NB4 (cell line): Measurements from ENCODE around the gene KIFAP3.

ENCODE experiments used
- DNase-seq: peaks from one replicate; pipeline ENCODE4 v3.0.0; 2010; ENCODE audit warnings: low read depth
- H3K4me3 ChIP-seq: one replicate; pipeline ENCODE4 v1.5.1; 2011; ENCODE audit warnings: mild to moderate bottlenecking, low read depth, low read length, moderate library complexity
- CTCF ChIP-seq: IDR thresholded peaks from one replicate; pipeline ENCODE4 v1.5.1; 2012; ENCODE audit warnings: low read depth, low read length
- MYC ChIP-seq: IDR thresholded peaks from 2 replicates; pipeline ENCODE4 v1.6.1; 2011; ENCODE audit warnings: low read depth, low read length
- POLR2A ChIP-seq: IDR thresholded peaks from 2 replicates; pipeline ENCODE4 v1.6.1; 2011; ENCODE audit warnings: mild to moderate bottlenecking; ENCODE audit not compliant: insufficient read length; ENCODE audit errors: extremely low read depth
- TF ChIP-seq, protein P1 (sequence below): IDR thresholded peaks from 2 replicates; pipeline ENCODE4 v1.6.1; 2011; ENCODE audit warnings: low read depth, low read length

The KIFAP3 gene

GRCh38 chr1:169941982-169942830 is 132.3 kb downstream of the KIFAP3 start:
- TF ChIP-seq POLR2A (no peak), CTCF (no peak), MYC (no peak)
- TF ChIP-seq, protein P1, sequence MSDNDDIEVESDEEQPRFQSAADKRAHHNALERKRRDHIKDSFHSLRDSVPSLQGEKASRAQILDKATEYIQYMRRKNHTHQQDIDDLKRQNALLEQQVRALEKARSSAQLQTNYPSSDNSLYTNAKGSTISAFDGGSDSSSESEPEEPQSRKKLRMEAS, result no peak
- no peak for DNase-seq
- no peak overlapping the region for H3K4me3 ChIP-seq

DNA sequence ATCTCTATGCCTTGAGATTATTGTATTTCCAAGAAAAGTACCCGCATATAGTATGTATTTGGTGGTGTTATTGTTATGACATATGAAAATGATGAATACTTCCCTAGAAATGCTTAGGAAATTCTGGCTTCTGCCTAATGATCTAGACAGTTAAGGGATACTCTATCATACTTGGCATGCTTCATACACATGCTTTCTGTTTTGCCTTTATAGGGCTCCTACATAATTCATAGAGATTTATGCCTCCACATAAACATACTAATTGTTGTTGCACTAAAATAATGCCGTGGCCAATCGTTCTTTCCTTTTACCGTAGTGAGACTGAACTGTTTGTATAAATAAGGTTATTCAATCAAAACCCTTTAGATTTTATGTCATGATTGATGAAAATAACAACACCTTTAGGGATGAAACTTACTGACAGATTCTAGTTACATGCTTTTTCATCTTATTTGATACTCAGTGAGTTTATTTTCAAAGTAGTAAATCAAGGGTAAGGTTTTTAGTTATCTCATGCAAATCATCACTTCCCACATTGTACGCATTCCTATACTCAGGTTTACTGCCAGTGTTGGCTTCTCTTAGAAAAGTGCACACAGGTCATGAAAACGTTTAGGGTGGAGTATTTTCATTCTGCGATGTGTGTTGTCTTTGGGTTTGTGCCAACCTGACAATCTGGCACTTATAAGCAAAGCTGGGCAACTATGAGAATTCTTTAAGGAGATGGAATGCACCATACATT is 140.3 kb downstream of the KIFAP3 start:
- TF ChIP-seq, protein P1, result no peak
- TF ChIP-seq MYC, result no peak
- no peak overlapping the region for H3K4me3 ChIP-seq
- no peak for DNase-seq

DNA sequence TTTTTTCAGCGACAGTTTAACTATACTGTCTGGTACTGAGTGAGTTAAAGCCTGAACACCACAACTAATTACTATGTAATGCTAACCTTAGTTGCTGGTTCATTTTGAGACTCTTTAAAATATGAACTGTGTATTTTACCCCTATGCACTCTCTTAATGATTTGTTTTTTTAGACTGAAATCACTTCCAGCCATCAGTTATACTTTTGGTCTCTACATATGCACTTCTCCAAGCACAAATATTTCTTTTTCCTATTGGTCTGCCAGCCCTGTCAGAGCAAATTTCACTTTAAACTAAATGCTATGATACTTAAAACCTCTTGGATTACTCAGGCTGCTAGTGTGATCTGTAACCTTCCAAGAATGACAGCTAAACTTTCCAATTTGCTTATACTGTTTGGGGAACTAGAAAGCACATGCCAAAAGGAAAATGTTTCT is 142.7 kb downstream of the KIFAP3 start:
- no peak for DNase-seq
- H3K4me3 ChIP-seq, result no peak overlapping the region
- no peak for TF ChIP-seq POLR2A
- no peak for TF ChIP-seq MYC
- TF ChIP-seq CTCF, result no peak
- TF ChIP-seq, protein P1, result no peak

- no peak for DNase-seq
- TF ChIP-seq POLR2A (no peak), CTCF (no peak), MYC (no peak)
- TF ChIP-seq, protein P1, result no peak
- no peak overlapping the region for H3K4me3 ChIP-seq
Measured at GRCh38 chr1:169929210-169929526, 145.3 kb downstream of the KIFAP3 start.

- peak; percentile 54 for DNase-seq
- TF ChIP-seq, protein P1, result no peak
- TF ChIP-seq CTCF, result peak; percentile 38
Measured at GRCh38 chr1:169928438-169929209, 145.9 kb downstream of the KIFAP3 start.

More at GRCh38 chr1:169928438-169929209, 145.9 kb downstream of the KIFAP3 start:
- H3K4me3 ChIP-seq, result no peak overlapping the region
